Liver (tissue), 2 donors: ENCODE data around the gene PKMYT1.

ENCODE experiments used
- RXRA ChIP-seq, 2 donors: IDR thresholded peaks; 2 replicates each; pipeline ENCODE4 v1.6.1; 2017 to 2018; ENCODE audit warnings: antibody characterized with exemption in 2 of 2, mild to moderate bottlenecking in 1 of 2
- TF ChIP-seq, protein P1 (sequence below): IDR thresholded peaks from 2 replicates; pipeline ENCODE4 v1.6.1; 2016; ENCODE audit warnings: antibody characterized with exemption
- donor health status: healthy.

DNA sequence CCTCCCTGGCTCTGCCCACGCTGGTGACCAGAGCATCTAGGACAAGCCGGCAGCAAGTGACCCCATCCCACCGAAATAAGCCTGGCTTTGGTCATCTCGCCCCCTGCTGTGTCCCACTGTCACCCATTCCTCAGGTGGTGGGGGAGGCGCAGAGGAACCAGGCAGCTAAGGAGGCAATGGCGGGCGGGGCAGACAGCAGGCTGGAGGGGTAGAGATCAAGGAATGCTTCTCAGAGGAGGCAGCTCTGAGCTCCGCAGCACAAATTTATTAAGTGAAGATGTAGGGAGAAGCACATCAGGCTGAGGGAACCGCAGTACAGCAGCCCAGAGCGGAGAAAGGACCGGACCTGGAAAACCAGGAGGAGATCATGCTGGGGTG is 23.7 kb downstream of the PKMYT1 start:
- TF ChIP-seq, protein P1, sequence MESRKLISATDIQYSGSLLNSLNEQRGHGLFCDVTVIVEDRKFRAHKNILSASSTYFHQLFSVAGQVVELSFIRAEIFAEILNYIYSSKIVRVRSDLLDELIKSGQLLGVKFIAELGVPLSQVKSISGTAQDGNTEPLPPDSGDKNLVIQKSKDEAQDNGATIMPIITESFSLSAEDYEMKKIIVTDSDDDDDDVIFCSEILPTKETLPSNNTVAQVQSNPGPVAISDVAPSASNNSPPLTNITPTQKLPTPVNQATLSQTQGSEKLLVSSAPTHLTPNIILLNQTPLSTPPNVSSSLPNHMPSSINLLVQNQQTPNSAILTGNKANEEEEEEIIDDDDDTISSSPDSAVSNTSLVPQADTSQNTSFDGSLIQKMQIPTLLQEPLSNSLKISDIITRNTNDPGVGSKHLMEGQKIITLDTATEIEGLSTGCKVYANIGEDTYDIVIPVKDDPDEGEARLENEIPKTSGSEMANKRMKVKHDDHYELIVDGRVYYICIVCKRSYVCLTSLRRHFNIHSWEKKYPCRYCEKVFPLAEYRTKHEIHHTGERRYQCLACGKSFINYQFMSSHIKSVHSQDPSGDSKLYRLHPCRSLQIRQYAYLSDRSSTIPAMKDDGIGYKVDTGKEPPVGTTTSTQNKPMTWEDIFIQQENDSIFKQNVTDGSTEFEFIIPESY = no peak
- TF ChIP-seq RXRA (IDR thresholded peaks at IDR 0.05) = no peak
